Skeletal muscle satellite cell (primary cell): ENCODE data around the gene ZBTB9.
A peak's percentile ranks its signal among the peaks of the same experiment; 100 is the strongest.

Experiments used
- H3K27me3 ChIP-seq: 2 replicates; pipeline ENCODE4 v1.7.0; 2013; ENCODE audit warnings: low read length; ENCODE audit not compliant: control insufficient read depth, insufficient read depth
- H3K36me3 ChIP-seq: 2 replicates; pipeline ENCODE4 v1.7.0; 2013; ENCODE audit warnings: mild to moderate bottlenecking, control low read depth, low read length; ENCODE audit not compliant: insufficient read depth
- H3K4me1 ChIP-seq: 2 replicates; pipeline ENCODE4 v1.7.0; 2013; ENCODE audit warnings: low read length; ENCODE audit not compliant: control insufficient read depth, insufficient read depth
- H3K4me2 ChIP-seq: 2 replicates; pipeline ENCODE4 v1.7.0; 2013; ENCODE audit warnings: mild to moderate bottlenecking, low read length
- H3K4me3 ChIP-seq: 2 replicates; pipeline ENCODE4 v1.7.0; 2013; ENCODE audit warnings: low read length
- H3K9ac ChIP-seq: 2 replicates; pipeline ENCODE4 v1.7.0; 2013; ENCODE audit warnings: mild to moderate bottlenecking, low read depth, low read length, moderate library complexity
- H3K9me3 ChIP-seq: replicated peaks from 2 replicates; pipeline ENCODE4 v1.7.0; 2013; ENCODE audit warnings: mild to moderate bottlenecking, control low read depth, low read length

ZBTB9 gene

GRCh38 chr6:33440649-33441309 lies 13.6 kb upstream of the ZBTB9 start:
- H3K36me3 ChIP-seq = peaks cover 35% of the 10 kb centered on the region
- H3K9me3 ChIP-seq = no peaks in the 10 kb centered on the region
- no peak overlapping the region for H3K9ac ChIP-seq
- H3K4me3 ChIP-seq = no peak overlapping the region
- no peaks in the 10 kb centered on the region for H3K4me1 ChIP-seq
- H3K4me2 ChIP-seq = no peak overlapping the region
- H3K27me3 ChIP-seq = no peaks in the 10 kb centered on the region

GRCh38 chr6:33441457-33441856 lies 12.9 kb upstream of the ZBTB9 start:
- H3K4me3 ChIP-seq = no peak overlapping the region
- no peak overlapping the region for H3K9ac ChIP-seq

GRCh38 chr6:33442283-33442682 lies 12.1 kb upstream of the ZBTB9 start:
- H3K4me1 ChIP-seq = no peaks in the 10 kb centered on the region
- H3K4me2 ChIP-seq = no peak overlapping the region
- no peak overlapping the region for H3K4me3 ChIP-seq
- H3K9me3 ChIP-seq = no peaks in the 10 kb centered on the region
- H3K9ac ChIP-seq = no peak overlapping the region
- peaks cover 28% of the 10 kb centered on the region for H3K36me3 ChIP-seq
- H3K27me3 ChIP-seq = no peaks in the 10 kb centered on the region

More at GRCh38 chr6:33441457-33441856, 12.9 kb upstream of the ZBTB9 start:
- Histone ChIP-seq H3K9me3 (no peaks in the 10 kb centered on the region), H3K4me2 (no peak overlapping the region), H3K36me3 (peaks cover 32% of the 10 kb centered on the region), H3K4me1 (no peaks in the 10 kb centered on the region), H3K27me3 (no peaks in the 10 kb centered on the region)

GRCh38 chr6:33443025-33443424 lies 11.4 kb upstream of the ZBTB9 start:
- H3K4me1 ChIP-seq = no peaks in the 10 kb centered on the region
- H3K9ac ChIP-seq = no peak overlapping the region
- no peak overlapping the region for H3K4me2 ChIP-seq
- H3K36me3 ChIP-seq = peaks cover 30% of the 10 kb centered on the region
- no peaks in the 10 kb centered on the region for H3K27me3 ChIP-seq
- no peak overlapping the region for H3K4me3 ChIP-seq
- no peaks in the 10 kb centered on the region for H3K9me3 ChIP-seq

- Histone ChIP-seq H3K36me3 (peaks cover 25% of the 10 kb centered on the region), H3K9me3 (no peaks in the 10 kb centered on the region)
Measured at GRCh38 chr6:33443619-33444504, 10.5 kb upstream of the ZBTB9 start.

GRCh38 chr6:33445119-33445603 lies 9.2 kb upstream of the ZBTB9 start:
- Histone ChIP-seq H3K36me3 (peaks cover 25% of the 10 kb centered on the region), H3K4me1 (no peaks in the 10 kb centered on the region), H3K9ac (no peak overlapping the region), H3K27me3 (no peaks in the 10 kb centered on the region), H3K4me3 (no peak overlapping the region), H3K9me3 (no peaks in the 10 kb centered on the region), H3K4me2 (no peak overlapping the region)

More at GRCh38 chr6:33443619-33444504, 10.5 kb upstream of the ZBTB9 start:
- no peaks in the 10 kb centered on the region for H3K27me3 ChIP-seq
- no peak overlapping the region for H3K4me2 ChIP-seq
- H3K4me3 ChIP-seq = no peak overlapping the region
- H3K9ac ChIP-seq = no peak overlapping the region
- H3K4me1 ChIP-seq = no peaks in the 10 kb centered on the region

- Histone ChIP-seq H3K9ac (no peak overlapping the region), H3K36me3 (peaks cover 24% of the 10 kb centered on the region), H3K4me3 (no peak overlapping the region), H3K4me1 (no peaks in the 10 kb centered on the region), H3K4me2 (no peak overlapping the region), H3K27me3 (no peaks in the 10 kb centered on the region), H3K9me3 (no peaks in the 10 kb centered on the region)
Measured at GRCh38 chr6:33446356-33446755, 8.0 kb upstream of the ZBTB9 start.

- no peaks in the 10 kb centered on the region for H3K9me3 ChIP-seq
- H3K4me3 ChIP-seq = no peak overlapping the region
- no peaks in the 10 kb centered on the region for H3K27me3 ChIP-seq
- H3K36me3 ChIP-seq = peaks cover 10% of the 10 kb centered on the region
- no peak overlapping the region for H3K9ac ChIP-seq
- no peaks in the 10 kb centered on the region for H3K4me1 ChIP-seq
- H3K4me2 ChIP-seq = no peak overlapping the region
Measured at GRCh38 chr6:33450434-33450833, 3.9 kb upstream of the ZBTB9 start.

GRCh38 chr6:33451606-33452005 lies 2.8 kb upstream of the ZBTB9 start:
- H3K27me3 ChIP-seq = no peaks in the 10 kb centered on the region

GRCh38 chr6:33452496-33452895 lies 1.9 kb upstream of the ZBTB9 start:
- no peak overlapping the region for H3K4me3 ChIP-seq

More at GRCh38 chr6:33451606-33452005, 2.8 kb upstream of the ZBTB9 start:
- Histone ChIP-seq H3K4me2 (no peak overlapping the region), H3K4me1 (no peaks in the 10 kb centered on the region), H3K9ac (no peak overlapping the region), H3K4me3 (no peak overlapping the region), H3K36me3 (peaks cover 18% of the 10 kb centered on the region), H3K9me3 (no peaks in the 10 kb centered on the region)

GRCh38 chr6:33453393-33454008 lies 875 bp upstream of the ZBTB9 start:
- peak overlapping the region; percentile 89 for H3K4me2 ChIP-seq
- H3K4me3 ChIP-seq = peak overlapping the region; percentile 87
- peaks cover 13% of the 10 kb centered on the region for H3K36me3 ChIP-seq
- no peaks in the 10 kb centered on the region for H3K4me1 ChIP-seq
- no peaks in the 10 kb centered on the region for H3K9me3 ChIP-seq
- peak overlapping the region; percentile 90 for H3K9ac ChIP-seq
- H3K27me3 ChIP-seq = no peaks in the 10 kb centered on the region

More at GRCh38 chr6:33452496-33452895, 1.9 kb upstream of the ZBTB9 start:
- no peak overlapping the region for H3K4me2 ChIP-seq
- H3K36me3 ChIP-seq = peaks cover 18% of the 10 kb centered on the region
- H3K27me3 ChIP-seq = no peaks in the 10 kb centered on the region
- H3K9ac ChIP-seq = no peak overlapping the region
- no peaks in the 10 kb centered on the region for H3K9me3 ChIP-seq
- no peaks in the 10 kb centered on the region for H3K4me1 ChIP-seq
